ENCODE results near the gene DPH5.

- no peak for TF ChIP-seq CTCF (IDR thresholded peaks at IDR 0.05)
- TF ChIP-seq POLR2AphosphoS5 (IDR thresholded peaks at IDR 0.05; ENCODE audit: low read depth, low read length): no peak
- TF ChIP-seq YY1 (IDR thresholded peaks at IDR 0.05; ENCODE audit: low read depth): no peak
- TF ChIP-seq RXRA (IDR thresholded peaks at IDR 0.05; ENCODE audit: borderline replicate concordance, low read depth): no peak
- no peak for TF ChIP-seq JUND (IDR thresholded peaks at IDR 0.05)
- TF ChIP-seq RAD21 (IDR thresholded peaks at IDR 0.05; ENCODE audit: low read length): no peak
Measured at GRCh38 chr1:101004670-101005069, 20.9 kb downstream of the DPH5 start.

Data from SK-N-SH (cell line).